Adipocyte (in vitro differentiated cells): ENCODE measurements around the gene TF.

Source experiments
- DNase-seq: peaks from one replicate; pipeline ENCODE4 v3.0.0-alpha.2; 2015; ENCODE audit warnings: low read depth
- H3K27me3 ChIP-seq: replicated peaks from 2 replicates; pipeline ENCODE4 v1.7.0; 2013; ENCODE audit warnings: mild to moderate bottlenecking, low read length, moderate library complexity; ENCODE audit not compliant: control insufficient read depth, insufficient read depth
- H3K36me3 ChIP-seq: 2 replicates; pipeline ENCODE4 v1.7.0; 2013; ENCODE audit warnings: low read length, mild to moderate bottlenecking, moderate library complexity; ENCODE audit not compliant: control insufficient read depth, insufficient read depth, severe bottlenecking
- H3K4me1 ChIP-seq: 2 replicates; pipeline ENCODE4 v1.7.0; 2013; ENCODE audit warnings: mild to moderate bottlenecking, low read length, moderate library complexity; ENCODE audit not compliant: control insufficient read depth, insufficient read depth
- H3K4me3 ChIP-seq: 2 replicates; pipeline ENCODE4 v1.7.0; 2013; ENCODE audit warnings: mild to moderate bottlenecking, low read length, moderate library complexity
- H3K9ac ChIP-seq: 2 replicates; pipeline ENCODE4 v1.7.0; 2013; ENCODE audit warnings: mild to moderate bottlenecking, low read length, moderate library complexity
- H3K9me3 ChIP-seq: 2 replicates; pipeline ENCODE4 v1.7.0; 2013; ENCODE audit warnings: mild to moderate bottlenecking, low read length, moderate library complexity; ENCODE audit not compliant: control insufficient read depth

TF gene

GRCh38 chr3:133747907-133748639 is 1.9 kb downstream of the TF start:
- H3K4me1 ChIP-seq = peaks cover 5% of the 10 kb centered on the region
- peak overlapping the region; percentile 51 for H3K4me3 ChIP-seq

GRCh38 chr3:133749427-133750258 is 3.5 kb downstream of the TF start:
- Histone ChIP-seq H3K9me3 (peaks cover 3% of the 10 kb centered on the region), H3K4me3 (no peak overlapping the region), H3K4me1 (peaks cover 5% of the 10 kb centered on the region), H3K36me3 (peaks cover 9% of the 10 kb centered on the region), H3K27me3 (peaks cover 31% of the 10 kb centered on the region), H3K9ac (no peak overlapping the region)
- DNase-seq = no peak

More at GRCh38 chr3:133747907-133748639, 1.9 kb downstream of the TF start:
- H3K9ac ChIP-seq = no peak overlapping the region
- no peak for DNase-seq
- peaks cover 46% of the 10 kb centered on the region for H3K27me3 ChIP-seq
- no peaks in the 10 kb centered on the region for H3K36me3 ChIP-seq
- H3K9me3 ChIP-seq = peaks cover 3% of the 10 kb centered on the region

- H3K9ac ChIP-seq = no peak overlapping the region
- no peak for DNase-seq
- no peak overlapping the region for H3K4me3 ChIP-seq
- H3K36me3 ChIP-seq = peaks cover 15% of the 10 kb centered on the region
- peaks cover 3% of the 10 kb centered on the region for H3K9me3 ChIP-seq
- peaks cover 5% of the 10 kb centered on the region for H3K4me1 ChIP-seq
- peaks cover 27% of the 10 kb centered on the region for H3K27me3 ChIP-seq
Observed at GRCh38 chr3:133750259-133750656, 4.1 kb downstream of the TF start.

GRCh38 chr3:133753107-133753778 is 7.0 kb downstream of the TF start:
- no peaks in the 10 kb centered on the region for H3K9me3 ChIP-seq
- H3K4me3 ChIP-seq = no peak overlapping the region
- peaks cover 6% of the 10 kb centered on the region for H3K27me3 ChIP-seq
- peaks cover 33% of the 10 kb centered on the region for H3K36me3 ChIP-seq
- H3K4me1 ChIP-seq = no peaks in the 10 kb centered on the region
- no peak overlapping the region for H3K9ac ChIP-seq
- no peak for DNase-seq

- Histone ChIP-seq H3K4me1 (no peaks in the 10 kb centered on the region), H3K4me3 (no peak overlapping the region)
Observed at GRCh38 chr3:133753779-133754164, 7.6 kb downstream of the TF start.

GRCh38 chr3:133754455-133754854 is 8.3 kb downstream of the TF start:
- H3K4me1 ChIP-seq = no peaks in the 10 kb centered on the region
- no peak overlapping the region for H3K4me3 ChIP-seq
- H3K9ac ChIP-seq = no peak overlapping the region
- H3K9me3 ChIP-seq = no peaks in the 10 kb centered on the region
- H3K27me3 ChIP-seq = peaks cover 10% of the 10 kb centered on the region
- peaks cover 39% of the 10 kb centered on the region for H3K36me3 ChIP-seq
- DNase-seq = no peak

More at GRCh38 chr3:133753779-133754164, 7.6 kb downstream of the TF start:
- no peak for DNase-seq
- H3K27me3 ChIP-seq = peaks cover 6% of the 10 kb centered on the region
- peaks cover 34% of the 10 kb centered on the region for H3K36me3 ChIP-seq
- no peak overlapping the region for H3K9ac ChIP-seq
- no peaks in the 10 kb centered on the region for H3K9me3 ChIP-seq

GRCh38 chr3:133754973-133755828 is 9.0 kb downstream of the TF start:
- Histone ChIP-seq H3K27me3 (peaks cover 11% of the 10 kb centered on the region), H3K9ac (no peak overlapping the region), H3K9me3 (no peaks in the 10 kb centered on the region), H3K36me3 (peaks cover 41% of the 10 kb centered on the region), H3K4me1 (no peaks in the 10 kb centered on the region), H3K4me3 (no peak overlapping the region)
- no peak for DNase-seq

- H3K4me3 ChIP-seq = no peak overlapping the region
- H3K27me3 ChIP-seq = peaks cover 11% of the 10 kb centered on the region
- H3K4me1 ChIP-seq = no peaks in the 10 kb centered on the region
- H3K9ac ChIP-seq = no peak overlapping the region
- no peak for DNase-seq
- no peaks in the 10 kb centered on the region for H3K9me3 ChIP-seq
- H3K36me3 ChIP-seq = peaks cover 46% of the 10 kb centered on the region
Observed at GRCh38 chr3:133756716-133757694, 10.8 kb downstream of the TF start.

GRCh38 chr3:133757701-133758567 is 11.7 kb downstream of the TF start:
- Histone ChIP-seq H3K9ac (no peak overlapping the region), H3K4me1 (no peaks in the 10 kb centered on the region), H3K27me3 (peaks cover 11% of the 10 kb centered on the region), H3K9me3 (no peaks in the 10 kb centered on the region), H3K4me3 (no peak overlapping the region), H3K36me3 (peaks cover 46% of the 10 kb centered on the region)
- no peak for DNase-seq
